K562 (cell line): ENCODE measurements around the gene KCNJ12. TPM values are rescaled to one million over a fixed set of nuclear protein-coding genes. Genes with fewer than 3 reads are reported as not detected.

Source experiments
- ZNF785 ChIP-seq: fragments of 250-450 bp; sonication (Bioruptor Pico); IDR thresholded peaks from 2 replicates; pipeline ENCODE4 v1.4.0; 2020; ENCODE audit warnings: mild to moderate bottlenecking
- polyA plus RNA-seq, 8 experiments: library from polyadenylated mRNA; depleted of rRNA in 4 of 8; stranded (reverse) in 5 of 8; unstranded in 3 of 8; fragments of >200 nt; fragmentation: Nextera tagmentation in 2 of 8; fragmentation: Illumina TruSeq in 1 of 8; extraction: Ambion mirVana in 2 of 8; extraction: Trizol in 1 of 8; gene quantifications; 2 replicates each; pipeline versions ENCODE4 v1.2.1 to v1.2.3, GENCODE V29; 2011 to 2014; ENCODE audit warnings: inconsistent platforms in 1 of 8, missing spikeins in 1 of 8
- total RNA-seq, 7 experiments: library from RNA; depleted of rRNA in 6 of 7; stranded (reverse); fragments of >200 nt in 6 of 7; fragmentation: Illumina TruSeq in 2 of 7; extraction: Trizol in 2 of 7; gene quantifications; 2 replicates each; pipeline versions ENCODE4 v1.2.1 to v1.2.3, GENCODE V29; 2011 to 2021; ENCODE audit warnings: low replicate concordance in 1 of 7
- TF ChIP-seq, protein P1 (sequence below), 2 experiments: fragments of 450-650 bp; formaldehyde crosslinking in 1 of 2; IDR thresholded peaks; 2 replicates each; pipeline versions ENCODE4 v1.4.0 to v1.6.1; 2014 to 2020; ENCODE audit warnings: mild to moderate bottlenecking in 2 of 2, borderline replicate concordance in 1 of 2, low read depth in 1 of 2
- TF ChIP-seq, protein P2 (sequence below): fragments of 450-650 bp; IDR thresholded peaks from 2 replicates; pipeline ENCODE4 v1.6.1; 2016; ENCODE audit warnings: mild to moderate bottlenecking, moderate library complexity

The KCNJ12 gene
- total and polyA plus RNA-seq, 9 of the 15 experiments (the other 6 are each of a cell fraction or from before 2014, with no cell fraction given), result 0.02 TPM; not detected in 8

DNA sequence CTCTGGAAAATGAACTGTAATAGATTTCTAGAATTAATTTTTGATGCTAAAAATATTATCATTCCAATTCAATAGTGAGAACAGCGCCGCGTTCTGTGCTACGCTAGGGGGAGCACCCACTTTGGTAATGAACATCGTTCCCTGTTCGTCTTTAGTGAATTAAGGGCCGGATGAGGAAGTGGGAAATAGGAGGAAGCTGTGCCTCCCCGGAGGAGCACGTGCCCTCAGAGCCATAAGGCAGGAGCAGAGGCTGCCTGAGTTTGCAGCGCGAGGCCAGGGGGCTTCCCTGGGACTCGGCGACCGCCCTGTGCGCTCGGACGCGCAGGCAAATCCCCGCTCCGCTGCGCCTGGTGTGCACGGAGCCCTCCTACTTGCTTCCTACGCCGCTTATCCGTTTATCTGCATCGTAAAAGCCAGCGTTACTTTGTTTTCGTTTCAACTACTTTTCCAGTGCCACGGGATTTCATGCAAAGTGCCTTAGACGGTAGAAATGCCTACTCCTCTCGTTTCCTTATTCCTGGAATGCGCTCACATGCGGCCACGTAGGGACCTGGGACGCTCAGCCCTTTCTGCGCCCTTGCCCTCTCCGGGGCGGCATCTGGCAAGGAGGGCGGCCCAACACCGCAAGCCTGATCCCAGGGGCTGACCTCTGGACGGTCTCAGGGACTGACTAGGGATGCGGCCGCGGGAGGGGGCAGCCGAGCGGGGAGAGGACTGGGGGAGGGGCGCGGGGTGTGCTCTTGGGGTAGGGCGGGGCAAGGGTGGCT lies 76.4 kb downstream of the KCNJ12 start (continued):
- TF ChIP-seq, protein P1, sequence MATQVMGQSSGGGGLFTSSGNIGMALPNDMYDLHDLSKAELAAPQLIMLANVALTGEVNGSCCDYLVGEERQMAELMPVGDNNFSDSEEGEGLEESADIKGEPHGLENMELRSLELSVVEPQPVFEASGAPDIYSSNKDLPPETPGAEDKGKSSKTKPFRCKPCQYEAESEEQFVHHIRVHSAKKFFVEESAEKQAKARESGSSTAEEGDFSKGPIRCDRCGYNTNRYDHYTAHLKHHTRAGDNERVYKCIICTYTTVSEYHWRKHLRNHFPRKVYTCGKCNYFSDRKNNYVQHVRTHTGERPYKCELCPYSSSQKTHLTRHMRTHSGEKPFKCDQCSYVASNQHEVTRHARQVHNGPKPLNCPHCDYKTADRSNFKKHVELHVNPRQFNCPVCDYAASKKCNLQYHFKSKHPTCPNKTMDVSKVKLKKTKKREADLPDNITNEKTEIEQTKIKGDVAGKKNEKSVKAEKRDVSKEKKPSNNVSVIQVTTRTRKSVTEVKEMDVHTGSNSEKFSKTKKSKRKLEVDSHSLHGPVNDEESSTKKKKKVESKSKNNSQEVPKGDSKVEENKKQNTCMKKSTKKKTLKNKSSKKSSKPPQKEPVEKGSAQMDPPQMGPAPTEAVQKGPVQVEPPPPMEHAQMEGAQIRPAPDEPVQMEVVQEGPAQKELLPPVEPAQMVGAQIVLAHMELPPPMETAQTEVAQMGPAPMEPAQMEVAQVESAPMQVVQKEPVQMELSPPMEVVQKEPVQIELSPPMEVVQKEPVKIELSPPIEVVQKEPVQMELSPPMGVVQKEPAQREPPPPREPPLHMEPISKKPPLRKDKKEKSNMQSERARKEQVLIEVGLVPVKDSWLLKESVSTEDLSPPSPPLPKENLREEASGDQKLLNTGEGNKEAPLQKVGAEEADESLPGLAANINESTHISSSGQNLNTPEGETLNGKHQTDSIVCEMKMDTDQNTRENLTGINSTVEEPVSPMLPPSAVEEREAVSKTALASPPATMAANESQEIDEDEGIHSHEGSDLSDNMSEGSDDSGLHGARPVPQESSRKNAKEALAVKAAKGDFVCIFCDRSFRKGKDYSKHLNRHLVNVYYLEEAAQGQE (IDR thresholded peaks at IDR 0.05; ENCODE audit: borderline replicate concordance), result peak; percentile 38; the same call in 1 of the 2 replicates
- TF ChIP-seq, protein P1 (CRISPR knock-in tag; IDR thresholded peaks at IDR 0.05; ENCODE audit: low read depth), result no peak
- no peak for TF ChIP-seq ZNF785 (CRISPR knock-in tag)
- TF ChIP-seq, protein P2, sequence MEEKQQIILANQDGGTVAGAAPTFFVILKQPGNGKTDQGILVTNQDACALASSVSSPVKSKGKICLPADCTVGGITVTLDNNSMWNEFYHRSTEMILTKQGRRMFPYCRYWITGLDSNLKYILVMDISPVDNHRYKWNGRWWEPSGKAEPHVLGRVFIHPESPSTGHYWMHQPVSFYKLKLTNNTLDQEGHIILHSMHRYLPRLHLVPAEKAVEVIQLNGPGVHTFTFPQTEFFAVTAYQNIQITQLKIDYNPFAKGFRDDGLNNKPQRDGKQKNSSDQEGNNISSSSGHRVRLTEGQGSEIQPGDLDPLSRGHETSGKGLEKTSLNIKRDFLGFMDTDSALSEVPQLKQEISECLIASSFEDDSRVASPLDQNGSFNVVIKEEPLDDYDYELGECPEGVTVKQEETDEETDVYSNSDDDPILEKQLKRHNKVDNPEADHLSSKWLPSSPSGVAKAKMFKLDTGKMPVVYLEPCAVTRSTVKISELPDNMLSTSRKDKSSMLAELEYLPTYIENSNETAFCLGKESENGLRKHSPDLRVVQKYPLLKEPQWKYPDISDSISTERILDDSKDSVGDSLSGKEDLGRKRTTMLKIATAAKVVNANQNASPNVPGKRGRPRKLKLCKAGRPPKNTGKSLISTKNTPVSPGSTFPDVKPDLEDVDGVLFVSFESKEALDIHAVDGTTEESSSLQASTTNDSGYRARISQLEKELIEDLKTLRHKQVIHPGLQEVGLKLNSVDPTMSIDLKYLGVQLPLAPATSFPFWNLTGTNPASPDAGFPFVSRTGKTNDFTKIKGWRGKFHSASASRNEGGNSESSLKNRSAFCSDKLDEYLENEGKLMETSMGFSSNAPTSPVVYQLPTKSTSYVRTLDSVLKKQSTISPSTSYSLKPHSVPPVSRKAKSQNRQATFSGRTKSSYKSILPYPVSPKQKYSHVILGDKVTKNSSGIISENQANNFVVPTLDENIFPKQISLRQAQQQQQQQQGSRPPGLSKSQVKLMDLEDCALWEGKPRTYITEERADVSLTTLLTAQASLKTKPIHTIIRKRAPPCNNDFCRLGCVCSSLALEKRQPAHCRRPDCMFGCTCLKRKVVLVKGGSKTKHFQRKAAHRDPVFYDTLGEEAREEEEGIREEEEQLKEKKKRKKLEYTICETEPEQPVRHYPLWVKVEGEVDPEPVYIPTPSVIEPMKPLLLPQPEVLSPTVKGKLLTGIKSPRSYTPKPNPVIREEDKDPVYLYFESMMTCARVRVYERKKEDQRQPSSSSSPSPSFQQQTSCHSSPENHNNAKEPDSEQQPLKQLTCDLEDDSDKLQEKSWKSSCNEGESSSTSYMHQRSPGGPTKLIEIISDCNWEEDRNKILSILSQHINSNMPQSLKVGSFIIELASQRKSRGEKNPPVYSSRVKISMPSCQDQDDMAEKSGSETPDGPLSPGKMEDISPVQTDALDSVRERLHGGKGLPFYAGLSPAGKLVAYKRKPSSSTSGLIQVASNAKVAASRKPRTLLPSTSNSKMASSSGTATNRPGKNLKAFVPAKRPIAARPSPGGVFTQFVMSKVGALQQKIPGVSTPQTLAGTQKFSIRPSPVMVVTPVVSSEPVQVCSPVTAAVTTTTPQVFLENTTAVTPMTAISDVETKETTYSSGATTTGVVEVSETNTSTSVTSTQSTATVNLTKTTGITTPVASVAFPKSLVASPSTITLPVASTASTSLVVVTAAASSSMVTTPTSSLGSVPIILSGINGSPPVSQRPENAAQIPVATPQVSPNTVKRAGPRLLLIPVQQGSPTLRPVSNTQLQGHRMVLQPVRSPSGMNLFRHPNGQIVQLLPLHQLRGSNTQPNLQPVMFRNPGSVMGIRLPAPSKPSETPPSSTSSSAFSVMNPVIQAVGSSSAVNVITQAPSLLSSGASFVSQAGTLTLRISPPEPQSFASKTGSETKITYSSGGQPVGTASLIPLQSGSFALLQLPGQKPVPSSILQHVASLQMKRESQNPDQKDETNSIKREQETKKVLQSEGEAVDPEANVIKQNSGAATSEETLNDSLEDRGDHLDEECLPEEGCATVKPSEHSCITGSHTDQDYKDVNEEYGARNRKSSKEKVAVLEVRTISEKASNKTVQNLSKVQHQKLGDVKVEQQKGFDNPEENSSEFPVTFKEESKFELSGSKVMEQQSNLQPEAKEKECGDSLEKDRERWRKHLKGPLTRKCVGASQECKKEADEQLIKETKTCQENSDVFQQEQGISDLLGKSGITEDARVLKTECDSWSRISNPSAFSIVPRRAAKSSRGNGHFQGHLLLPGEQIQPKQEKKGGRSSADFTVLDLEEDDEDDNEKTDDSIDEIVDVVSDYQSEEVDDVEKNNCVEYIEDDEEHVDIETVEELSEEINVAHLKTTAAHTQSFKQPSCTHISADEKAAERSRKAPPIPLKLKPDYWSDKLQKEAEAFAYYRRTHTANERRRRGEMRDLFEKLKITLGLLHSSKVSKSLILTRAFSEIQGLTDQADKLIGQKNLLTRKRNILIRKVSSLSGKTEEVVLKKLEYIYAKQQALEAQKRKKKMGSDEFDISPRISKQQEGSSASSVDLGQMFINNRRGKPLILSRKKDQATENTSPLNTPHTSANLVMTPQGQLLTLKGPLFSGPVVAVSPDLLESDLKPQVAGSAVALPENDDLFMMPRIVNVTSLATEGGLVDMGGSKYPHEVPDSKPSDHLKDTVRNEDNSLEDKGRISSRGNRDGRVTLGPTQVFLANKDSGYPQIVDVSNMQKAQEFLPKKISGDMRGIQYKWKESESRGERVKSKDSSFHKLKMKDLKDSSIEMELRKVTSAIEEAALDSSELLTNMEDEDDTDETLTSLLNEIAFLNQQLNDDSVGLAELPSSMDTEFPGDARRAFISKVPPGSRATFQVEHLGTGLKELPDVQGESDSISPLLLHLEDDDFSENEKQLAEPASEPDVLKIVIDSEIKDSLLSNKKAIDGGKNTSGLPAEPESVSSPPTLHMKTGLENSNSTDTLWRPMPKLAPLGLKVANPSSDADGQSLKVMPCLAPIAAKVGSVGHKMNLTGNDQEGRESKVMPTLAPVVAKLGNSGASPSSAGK, result peak; percentile 87
